Spleen (tissue), 7 donors: ENCODE results near the gene TM7SF3.

ENCODE experiments used
- CTCF ChIP-seq, 11 experiments: fragments of 200-600 bp in 7 of 11; fragments of 450-650 bp in 4 of 11; sonication (generic) in 4 of 11; IDR thresholded peaks in 8 of 11; conservative IDR thresholded peaks in 3 of 11; 1 replicate in 7 of 11; 2 replicates in 4 of 11; pipeline versions ENCODE4 v1.4.0 to v1.8.0; 2016 to 2021; ENCODE audit warnings: antibody characterized with exemption in 11 of 11, inconsistent platforms in 4 of 11, mild to moderate bottlenecking in 1 of 11
- POLR2A ChIP-seq, 3 donors: fragments of 450-650 bp; IDR thresholded peaks; one replicate each; pipeline ENCODE4 v1.5.1; 2017; ENCODE audit warnings: antibody characterized with exemption in 3 of 3, mild to moderate bottlenecking in 1 of 3
- POLR2AphosphoS5 ChIP-seq, 3 donors: sonication (generic); formaldehyde crosslinking; IDR thresholded peaks; one replicate each; pipeline ENCODE4 v1.5.1; 2017; ENCODE audit warnings: antibody characterized with exemption in 3 of 3
- donor health status: DM: no; HTN: no; CAD: no; lungs with moderate emphysema.
- donor health status: DM: no; HTN: no; CAD: no.
- donor health status: DM: no; HTN: no; CAD: no.

GRCh38 chr12:26997003-26997402 lies 17.2 kb downstream of the TM7SF3 start:
- no peak for TF ChIP-seq POLR2AphosphoS5 (IDR thresholded peaks at IDR 0.05)
- TF ChIP-seq CTCF (IDR thresholded peaks at IDR 0.05 in 8 of 11, conservative IDR thresholded peaks at IDR 0.05 in 3 of 11), result no peak
- no peak for TF ChIP-seq POLR2A (IDR thresholded peaks at IDR 0.05)
